ENCODE data around the gene MLLT6.

MLLT6 gene

GRCh38 chr17:38745545-38745944, 40.5 kb downstream of the MLLT6 start:
- DNase-seq = no peak

DNA sequence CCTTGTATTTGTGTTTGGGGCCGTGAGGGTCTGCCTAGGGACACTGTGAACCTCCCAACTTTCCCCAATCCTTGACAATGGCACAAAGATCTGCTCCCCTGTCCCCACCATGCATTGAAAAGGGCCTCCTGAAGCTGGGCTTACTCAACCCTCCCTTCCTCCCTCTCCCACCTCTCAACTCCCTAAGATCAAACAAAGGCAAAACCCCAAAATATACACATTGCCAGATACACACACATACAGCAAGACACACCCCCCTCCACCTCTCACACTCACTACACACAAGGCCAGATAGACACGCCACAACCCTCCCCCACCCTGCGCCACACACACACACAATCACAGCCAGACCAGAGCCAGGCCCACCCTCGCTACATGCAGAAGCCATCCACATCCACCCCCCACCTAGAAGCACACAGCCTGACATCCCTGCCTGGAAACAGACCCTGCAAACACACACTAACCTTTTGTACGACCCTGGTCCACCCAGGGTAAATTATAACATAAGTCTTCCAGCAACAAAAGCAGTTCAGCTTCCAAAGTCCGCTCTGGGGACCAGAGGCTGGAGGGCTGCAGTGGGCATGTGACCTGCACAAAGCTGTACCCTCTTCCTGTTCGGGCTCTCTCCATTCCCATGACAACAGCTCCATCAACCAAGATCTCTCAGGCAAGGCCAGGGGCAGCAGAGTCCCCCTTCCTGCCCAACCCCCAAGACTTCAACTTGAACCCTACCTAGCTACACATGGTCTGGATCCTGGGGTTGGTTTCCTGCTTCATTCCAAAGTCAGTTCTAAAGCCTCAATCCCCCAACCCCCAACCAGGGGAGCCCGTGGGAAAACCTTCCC, 41.2 kb downstream of the MLLT6 start:
- DNase-seq = no peak

DNA sequence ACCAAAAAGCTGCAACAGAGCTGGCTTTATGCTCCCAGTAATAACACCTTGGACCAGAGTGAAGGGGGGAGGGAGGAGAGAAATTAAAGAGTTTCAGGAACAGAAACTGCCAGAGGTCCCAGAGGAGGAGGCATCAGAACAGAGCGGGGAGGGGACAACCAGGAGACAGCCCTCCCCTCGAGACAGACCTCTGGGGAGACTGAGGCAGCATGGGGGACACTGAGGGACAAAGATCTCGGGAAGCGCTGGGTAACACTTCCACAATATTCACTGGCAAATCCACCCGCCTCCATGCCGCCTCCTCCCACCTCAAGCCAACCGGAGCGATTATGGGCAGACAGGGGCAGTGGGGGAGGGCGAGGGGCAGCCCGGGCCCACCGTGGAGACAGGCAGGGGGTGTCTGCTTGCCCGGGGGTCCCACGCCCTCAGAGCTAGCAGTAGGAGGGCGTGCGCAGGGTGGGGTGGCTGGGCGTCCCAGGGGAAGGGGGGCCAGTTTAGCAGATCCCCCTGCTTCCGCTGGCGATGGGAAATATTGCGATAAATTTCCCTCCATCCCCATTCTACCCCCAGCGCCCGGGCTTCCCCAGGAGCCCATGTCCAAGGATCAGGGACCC, 41.9 kb downstream of the MLLT6 start:
- no peak for DNase-seq

GRCh38 chr17:38747463-38748148, 42.5 kb downstream of the MLLT6 start:
- DNase-seq = peak; percentile 46

DNA sequence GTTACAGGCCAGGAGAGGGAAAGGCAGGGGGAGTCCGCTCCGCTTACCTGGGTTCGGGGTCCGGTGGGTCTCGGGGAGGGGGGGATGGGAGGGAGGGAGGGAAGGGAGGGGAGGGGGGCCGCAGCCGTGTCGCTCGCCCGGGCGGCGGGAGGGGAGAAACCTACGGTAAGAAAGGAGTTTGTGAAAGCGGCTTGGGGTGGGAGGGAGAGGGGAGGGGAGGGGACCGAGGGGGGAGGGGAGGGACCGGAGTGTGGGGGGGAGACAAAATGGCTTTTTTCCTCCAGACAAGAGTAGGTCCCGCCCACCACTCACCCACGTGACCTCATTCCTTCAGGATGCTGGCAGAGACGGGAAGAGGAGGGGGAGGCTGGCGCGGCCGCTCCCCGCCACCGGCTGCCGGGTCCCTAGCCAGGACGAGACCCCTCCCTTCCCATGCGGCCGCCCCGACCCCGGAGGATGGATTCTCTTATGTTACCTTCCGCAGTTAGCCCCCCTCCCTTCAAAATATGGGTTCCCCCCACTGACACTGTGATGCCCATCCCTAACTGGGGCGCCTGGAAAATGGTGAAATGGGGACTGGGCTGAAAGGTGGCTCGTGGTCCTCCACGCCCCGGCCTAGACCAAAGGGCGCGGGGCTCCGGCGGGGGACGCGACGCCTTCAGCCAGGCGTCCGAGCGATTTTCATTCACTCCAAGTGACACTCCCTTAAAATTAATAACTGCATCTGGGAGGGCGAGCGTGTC, 43.2 kb downstream of the MLLT6 start, which contains the start of gene PCGF2:
TSS of gene PCGF2 (minus strand) at position 188 of the 743 bp plus-strand sequence. CDS start 7,934 bp downstream, outside the sequence.
- peak; percentile 54 for DNase-seq

DNA sequence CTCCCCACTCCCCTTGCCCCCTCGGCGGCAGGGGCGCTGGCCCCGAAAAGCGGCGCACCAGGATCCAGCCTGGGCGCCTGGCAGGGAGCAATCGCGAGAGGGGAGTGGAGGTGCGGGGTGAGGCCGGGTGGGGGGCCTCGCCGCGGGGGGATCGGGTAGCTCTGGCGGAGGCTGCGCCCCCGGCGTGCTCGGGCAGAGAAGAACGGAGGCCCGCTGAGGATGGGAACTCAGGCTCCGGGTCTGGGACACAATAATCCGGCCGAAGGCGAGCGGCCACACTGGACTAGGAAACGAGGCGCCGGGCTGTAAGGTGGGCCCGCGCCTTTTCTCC, 43.8 kb downstream of the MLLT6 start:
- no peak for DNase-seq

DNA sequence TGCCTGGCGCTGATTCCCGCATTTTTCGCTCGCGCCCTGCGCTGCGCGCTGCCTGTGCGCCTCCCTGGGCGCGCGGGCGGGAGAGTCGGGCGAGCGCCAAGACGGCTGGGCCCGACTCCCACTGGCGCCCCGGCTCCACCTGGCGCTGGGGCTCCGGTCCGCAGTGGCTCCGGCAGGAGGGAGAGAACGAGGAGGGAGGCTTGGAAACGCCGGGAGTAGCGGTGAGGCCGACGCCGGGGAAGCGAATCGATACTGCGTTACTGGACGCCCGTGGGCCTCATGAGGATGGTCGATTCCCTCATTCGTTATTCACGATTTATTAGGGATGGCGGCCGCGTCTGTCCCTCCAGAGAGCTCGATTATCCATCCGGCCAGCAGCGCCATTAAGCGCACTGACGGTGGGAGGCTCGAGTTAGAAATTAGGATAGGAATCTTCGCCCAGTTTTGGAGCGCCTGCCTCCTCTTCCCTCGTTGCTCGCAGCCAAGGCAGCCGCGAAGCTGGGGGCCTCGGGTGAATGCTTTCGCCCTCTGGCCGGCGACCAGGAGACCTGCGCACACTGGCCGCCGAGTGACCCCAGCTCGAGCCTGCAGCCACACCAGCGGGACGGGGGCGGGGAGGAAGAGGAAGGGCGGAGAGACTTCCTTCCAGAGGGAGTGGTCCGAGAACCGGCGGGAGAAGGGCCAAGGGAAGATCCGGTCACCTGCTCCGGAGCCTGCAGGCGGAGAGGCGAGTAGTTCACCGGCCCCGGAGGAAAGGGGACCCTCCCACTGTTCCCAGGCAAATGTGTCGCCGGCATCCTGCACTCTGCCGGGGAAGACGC, 44.4 kb downstream of the MLLT6 start:
- DNase-seq = no peak

GRCh38 chr17:38750044-38750311, 44.9 kb downstream of the MLLT6 start:
- DNase-seq = no peak

GRCh38 chr17:38750312-38751121, 45.4 kb downstream of the MLLT6 start:
- no peak for DNase-seq

GRCh38 chr17:38751144-38751807, 46.2 kb downstream of the MLLT6 start:
- no peak for DNase-seq

- peak; percentile 95 for DNase-seq
These were observed 46.8 kb downstream of the MLLT6 start for GRCh38 chr17:38751808-38752307.

DNA sequence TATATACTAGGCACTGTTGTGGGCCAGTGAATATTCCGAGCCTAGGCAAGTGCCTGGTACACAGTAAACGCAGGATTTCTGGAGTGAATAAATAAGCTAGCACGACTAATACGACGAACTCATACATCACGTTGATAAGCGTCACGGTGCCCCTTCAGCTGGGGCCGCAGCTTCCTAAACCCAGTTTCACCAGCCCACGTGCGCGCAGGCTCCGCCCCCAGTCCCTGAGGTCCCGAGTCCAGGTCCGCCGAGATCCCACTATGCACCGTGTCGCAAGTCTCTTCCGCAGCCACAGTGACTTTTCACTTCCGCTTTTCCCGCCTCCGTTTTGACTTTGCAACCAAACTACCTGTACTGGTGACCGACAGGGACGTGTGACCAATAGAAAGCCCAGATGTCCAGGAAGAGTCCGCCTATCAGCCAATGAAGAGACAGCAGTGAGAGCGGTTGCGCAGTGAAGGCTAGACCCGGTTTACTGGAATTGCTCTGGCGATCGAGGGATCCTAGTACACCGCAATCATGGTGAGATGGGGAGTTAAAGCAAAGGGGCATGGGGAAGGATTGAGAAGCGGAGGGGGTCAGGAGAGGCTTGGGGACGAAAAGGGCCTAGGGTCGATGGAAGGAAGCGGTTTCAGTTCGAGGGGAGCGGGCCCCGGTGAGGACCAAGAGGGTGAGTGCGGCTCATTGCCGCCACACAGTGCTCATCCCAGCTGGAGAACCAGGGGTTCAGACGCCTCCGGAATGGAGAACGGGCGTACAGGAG, 47.4 kb downstream of the MLLT6 start, which contains the start of gene PSMB3:
TSS of gene PSMB3 (plus strand) at position 434 of the 763 bp plus-strand sequence. CDS start at position 520, 86 bp downstream.
- DNase-seq = peak; percentile 97

DNA sequence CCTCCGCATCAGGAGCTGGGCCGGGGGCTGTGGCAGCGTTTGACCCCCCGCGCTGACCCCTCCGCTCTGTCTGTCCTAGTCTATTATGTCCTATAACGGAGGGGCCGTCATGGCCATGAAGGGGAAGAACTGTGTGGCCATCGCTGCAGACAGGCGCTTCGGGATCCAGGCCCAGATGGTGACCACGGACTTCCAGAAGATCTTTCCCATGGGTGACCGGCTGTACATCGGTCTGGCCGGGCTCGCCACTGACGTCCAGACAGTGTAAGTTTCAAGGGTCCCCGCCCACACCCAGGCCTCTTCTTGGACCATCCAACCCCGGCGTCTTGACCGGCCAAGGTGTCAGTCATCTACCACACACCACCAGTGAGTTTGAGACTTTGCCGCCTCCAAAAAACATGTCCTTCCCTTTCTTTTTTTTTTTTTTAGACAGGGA, 48.0 kb downstream of the MLLT6 start:
- no peak for DNase-seq

GRCh38 chr17:38761612-38762011, 56.5 kb downstream of the MLLT6 start:
- DNase-seq = peak; percentile 53

GRCh38 chr17:38762231-38762630, 57.2 kb downstream of the MLLT6 start:
- no peak for DNase-seq

- DNase-seq = no peak
These were observed 61.3 kb downstream of the MLLT6 start for GRCh38 chr17:38766341-38766740.

- no peak for DNase-seq
These were observed 63.3 kb downstream of the MLLT6 start for GRCh38 chr17:38768417-38768816.

- DNase-seq = no peak
These were observed 68.2 kb downstream of the MLLT6 start for GRCh38 chr17:38773258-38773657.

DNA sequence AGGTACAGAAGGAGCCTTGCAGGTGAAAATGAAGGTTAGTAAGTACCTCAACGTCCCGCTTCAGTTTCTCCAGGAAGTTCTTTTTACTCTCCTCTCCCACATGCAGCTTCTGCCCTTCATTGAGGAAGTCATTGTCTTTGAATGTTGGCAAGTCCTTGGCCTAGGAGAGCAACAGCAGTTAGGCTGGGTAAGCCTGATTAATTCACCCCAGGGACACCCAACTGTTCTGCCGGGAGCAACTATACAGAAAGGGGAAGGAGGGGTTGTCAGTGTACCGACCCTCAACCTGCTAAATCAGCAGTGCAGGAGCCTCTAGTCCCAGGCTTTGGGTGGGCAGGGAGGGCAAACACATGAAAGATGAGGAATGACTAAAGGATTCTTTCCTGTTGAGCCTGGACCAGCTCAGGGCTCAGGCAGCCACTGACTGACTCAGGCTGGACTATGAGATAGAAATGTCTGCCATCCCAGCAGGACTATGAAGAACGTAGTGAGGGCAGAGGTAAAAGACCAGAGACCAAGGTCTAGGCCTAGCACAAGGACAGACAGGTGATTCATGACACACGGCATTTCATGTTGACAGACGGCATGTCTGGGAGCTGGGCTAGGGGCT, 72.7 kb downstream of the MLLT6 start:
- no peak for DNase-seq

Data from stimulated activated CD8-positive, alpha-beta memory T cell treated with anti-CD3 and anti-CD28 coated beads, Interleukin-4, amount 100 ng/mL, for 48 hours (primary cell).